Cerebellar cortex (tissue), 1 donor: ENCODE results near the gene PDE11A.

Source experiments
- DNase-seq: peaks from one replicate; pipeline ENCODE4 v3.0.0-alpha.2; 2015; ENCODE audit warnings: low spot score

Gene PDE11A

GRCh38 chr2:177595126-177595845 is 477.3 kb downstream of the PDE11A start:
- no peak for DNase-seq

GRCh38 chr2:177593402-177593801 is 479.2 kb downstream of the PDE11A start:
- DNase-seq = no peak

- DNase-seq = no peak
Measured at GRCh38 chr2:177592945-177593344, 479.6 kb downstream of the PDE11A start.

GRCh38 chr2:177592397-177592796 is 480.2 kb downstream of the PDE11A start:
- no peak for DNase-seq

GRCh38 chr2:177589186-177589585 is 483.4 kb downstream of the PDE11A start:
- DNase-seq = no peak

- no peak for DNase-seq
Measured at GRCh38 chr2:177588671-177589070, 483.9 kb downstream of the PDE11A start.

GRCh38 chr2:177587371-177587770 is 485.2 kb downstream of the PDE11A start:
- DNase-seq = no peak

- DNase-seq = no peak
Measured at GRCh38 chr2:177586154-177586553, 486.4 kb downstream of the PDE11A start.

- peak; percentile 90 for DNase-seq
Measured at GRCh38 chr2:177585234-177585863, 487.2 kb downstream of the PDE11A start.

GRCh38 chr2:177584030-177584692 is 488.4 kb downstream of the PDE11A start:
- no peak for DNase-seq

- DNase-seq = no peak
Measured at GRCh38 chr2:177582000-177582399, 490.6 kb downstream of the PDE11A start.

GRCh38 chr2:177579486-177580036 is 493.0 kb downstream of the PDE11A start:
- no peak for DNase-seq

- no peak for DNase-seq
Measured at GRCh38 chr2:177578454-177578853, 494.1 kb downstream of the PDE11A start.

- DNase-seq = no peak
Measured at GRCh38 chr2:177577075-177577474, 495.5 kb downstream of the PDE11A start.

GRCh38 chr2:177575358-177575757 is 497.2 kb downstream of the PDE11A start:
- no peak for DNase-seq

- DNase-seq = no peak
Measured at GRCh38 chr2:177574356-177574755, 498.2 kb downstream of the PDE11A start.
